Testis (tissue), 2 donors: ENCODE measurements around the gene LORICRIN.

Experiments used
- CTCF ChIP-seq, 3 experiments: fragments of 450-650 bp in 2 of 3; fragments of 200-600 bp in 1 of 3; sonication (generic) in 1 of 3; IDR thresholded peaks; one replicate each; pipeline ENCODE4 v1.5.1; 2016 to 2019; ENCODE audit warnings: antibody characterized with exemption in 3 of 3, mild to moderate bottlenecking in 2 of 3, moderate library complexity in 1 of 3
- POLR2A ChIP-seq: fragments of 450-650 bp; IDR thresholded peaks from one replicate; pipeline ENCODE4 v1.6.1; 2017; ENCODE audit warnings: antibody characterized with exemption, mild to moderate bottlenecking, moderate library complexity

GRCh38 chr1:153251988-153252387, 7.5 kb upstream of the LORICRIN start:
- no peak for TF ChIP-seq CTCF (IDR thresholded peaks at IDR 0.05)
- no peak for TF ChIP-seq POLR2A
